ENCODE measurements around the gene CTAGE9. TPM values are rescaled to one million over a fixed set of nuclear protein-coding genes. Genes with fewer than 3 reads are reported as not detected.
"Not testable (repeated sequence)": the region's sequence is repeated elsewhere in the genome, so short reads cannot be mapped to it uniquely, and the experiment has no call there.

Gene CTAGE9, protein sequence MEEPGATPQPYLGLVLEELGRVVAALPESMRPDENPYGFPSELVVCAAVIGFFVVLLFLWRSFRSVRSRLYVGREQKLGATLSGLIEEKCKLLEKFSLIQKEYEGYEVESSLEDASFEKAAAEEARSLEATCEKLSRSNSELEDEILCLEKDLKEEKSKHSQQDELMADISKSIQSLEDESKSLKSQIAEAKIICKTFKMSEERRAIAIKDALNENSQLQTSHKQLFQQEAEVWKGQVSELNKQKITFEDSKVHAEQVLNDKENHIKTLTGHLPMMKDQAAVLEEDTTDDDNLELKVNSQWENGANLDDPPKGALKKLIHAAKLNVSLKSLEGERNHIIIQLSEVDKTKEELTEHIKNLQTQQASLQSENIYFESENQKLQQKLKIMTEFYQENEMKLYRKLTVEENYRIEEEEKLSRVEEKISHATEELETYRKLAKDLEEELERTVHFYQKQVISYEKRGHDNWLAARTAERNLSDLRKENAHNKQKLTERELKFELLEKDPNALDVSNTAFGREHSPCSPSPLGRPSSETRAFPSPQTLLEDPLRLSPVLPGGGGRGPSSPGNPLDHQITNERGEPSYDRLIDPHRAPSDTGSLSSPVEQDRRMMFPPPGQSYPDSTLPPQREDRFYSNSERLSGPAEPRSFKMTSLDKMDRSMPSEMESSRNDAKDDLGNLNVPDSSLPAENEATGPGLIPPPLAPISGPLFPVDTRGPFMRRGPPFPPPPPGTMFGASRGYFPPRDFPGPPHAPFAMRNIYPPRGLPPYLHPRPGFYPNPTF
- not detected in 2 replicates for total RNA-seq (2014; rRNA removed; shearing (Covaris generic))

DNA sequence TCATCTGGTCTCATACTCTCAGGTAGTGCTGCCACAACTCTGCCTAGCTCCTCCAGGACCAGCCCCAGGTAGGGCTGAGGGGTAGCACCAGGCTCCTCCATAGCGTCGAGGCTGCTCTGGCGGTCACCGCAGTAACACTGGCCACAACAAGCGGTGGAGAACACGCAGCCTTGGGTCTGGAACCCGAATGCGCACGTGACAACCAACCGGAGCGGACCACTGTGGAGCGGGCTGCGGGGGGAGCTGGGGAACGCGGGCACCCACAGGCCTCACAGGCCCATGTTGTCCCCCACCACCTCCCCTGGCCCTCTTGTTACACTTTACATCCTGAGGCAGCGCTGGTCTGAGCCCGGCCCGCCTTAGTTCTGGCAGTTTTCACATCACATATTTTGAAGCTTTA is at the start of gene CTAGE9:
Gene CTAGE9 (minus strand): TSS at position 101 of the 400 bp plus-strand sequence. CDS start 0 bp downstream, at position 101.
- not testable (repeated sequence) for H3K27ac ChIP-seq; H3K27me3 ChIP-seq; H3K9me3 ChIP-seq (replicated peaks); DNase-seq; H3K4me3 ChIP-seq; H3K4me1 ChIP-seq; H3K36me3 ChIP-seq

DNA sequence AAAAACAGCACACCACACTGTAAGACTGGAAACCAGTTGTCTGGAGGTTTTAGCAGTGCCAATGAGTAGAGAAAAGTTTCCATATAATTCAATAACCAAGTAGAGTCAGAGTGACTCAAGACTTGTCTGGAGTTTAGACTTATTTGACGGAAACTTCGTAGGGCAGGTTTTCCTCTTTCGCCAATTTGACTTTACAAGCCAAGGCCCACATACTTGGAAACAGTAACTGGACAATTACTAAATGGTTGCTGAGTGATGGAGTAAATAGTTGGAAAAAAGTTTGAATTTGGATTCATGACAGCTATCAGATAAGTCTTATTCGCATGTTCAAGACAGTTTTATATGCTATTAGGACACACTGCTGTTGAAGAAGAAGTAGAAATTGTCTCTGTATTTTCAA is 48.1 kb upstream of the CTAGE9 start:
- no peak for DNase-seq
- Histone ChIP-seq H3K4me1 (no peaks in the 10 kb centered on the region), H3K9me3 (replicated peaks) (no peaks in the 10 kb centered on the region), H3K27me3 (no peaks in the 10 kb centered on the region), H3K27ac (no peak overlapping the region), H3K36me3 (no peaks in the 10 kb centered on the region), H3K4me3 (no peak overlapping the region)

DNA sequence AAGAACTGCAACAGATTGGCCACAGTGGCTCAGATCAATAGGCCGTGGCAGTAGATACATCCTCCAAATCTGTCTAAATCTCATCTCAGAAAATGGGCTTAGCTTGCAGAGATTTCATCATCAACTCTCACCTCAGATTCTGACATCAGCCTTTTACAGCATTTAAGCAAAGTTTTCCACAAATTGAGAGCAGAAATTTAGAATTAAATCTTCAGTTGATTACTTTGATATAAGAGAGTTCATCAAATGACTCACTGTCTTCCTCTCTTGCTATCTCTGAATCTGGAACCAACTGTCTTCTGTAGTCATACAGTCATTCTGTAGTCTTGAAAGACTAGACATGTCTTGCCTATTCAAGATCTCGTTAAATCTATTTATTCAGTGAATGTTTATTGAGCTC is 45.2 kb upstream of the CTAGE9 start:
- Histone ChIP-seq H3K9me3 (replicated peaks) (no peaks in the 10 kb centered on the region), H3K36me3 (no peaks in the 10 kb centered on the region), H3K27me3 (no peaks in the 10 kb centered on the region), H3K4me3 (no peak overlapping the region), H3K27ac (no peak overlapping the region), H3K4me1 (no peaks in the 10 kb centered on the region)
- no peak for DNase-seq

DNA sequence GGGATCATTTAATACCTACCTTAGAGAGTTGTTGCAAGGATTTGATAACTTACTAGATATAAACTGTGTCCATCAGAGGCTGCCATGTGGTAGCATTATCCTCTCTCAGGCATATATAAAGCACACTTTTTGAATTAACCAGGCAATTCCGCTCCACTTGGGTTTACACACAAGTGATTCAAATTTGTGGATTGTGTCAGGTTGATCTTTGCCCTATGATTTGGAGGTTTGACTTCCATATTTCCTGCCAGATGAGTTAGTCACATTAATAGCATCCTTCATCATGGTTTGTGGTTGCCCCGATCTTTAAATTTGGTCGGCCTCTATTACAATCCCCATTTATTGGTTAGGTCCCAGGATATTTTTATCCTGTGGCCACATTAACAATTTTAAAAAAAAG is 44.8 kb upstream of the CTAGE9 start:
- Histone ChIP-seq H3K4me1 (no peaks in the 10 kb centered on the region), H3K27ac (no peak overlapping the region), H3K36me3 (no peaks in the 10 kb centered on the region), H3K9me3 (replicated peaks) (no peaks in the 10 kb centered on the region), H3K27me3 (no peaks in the 10 kb centered on the region), H3K4me3 (no peak overlapping the region)
- no peak for DNase-seq

DNA sequence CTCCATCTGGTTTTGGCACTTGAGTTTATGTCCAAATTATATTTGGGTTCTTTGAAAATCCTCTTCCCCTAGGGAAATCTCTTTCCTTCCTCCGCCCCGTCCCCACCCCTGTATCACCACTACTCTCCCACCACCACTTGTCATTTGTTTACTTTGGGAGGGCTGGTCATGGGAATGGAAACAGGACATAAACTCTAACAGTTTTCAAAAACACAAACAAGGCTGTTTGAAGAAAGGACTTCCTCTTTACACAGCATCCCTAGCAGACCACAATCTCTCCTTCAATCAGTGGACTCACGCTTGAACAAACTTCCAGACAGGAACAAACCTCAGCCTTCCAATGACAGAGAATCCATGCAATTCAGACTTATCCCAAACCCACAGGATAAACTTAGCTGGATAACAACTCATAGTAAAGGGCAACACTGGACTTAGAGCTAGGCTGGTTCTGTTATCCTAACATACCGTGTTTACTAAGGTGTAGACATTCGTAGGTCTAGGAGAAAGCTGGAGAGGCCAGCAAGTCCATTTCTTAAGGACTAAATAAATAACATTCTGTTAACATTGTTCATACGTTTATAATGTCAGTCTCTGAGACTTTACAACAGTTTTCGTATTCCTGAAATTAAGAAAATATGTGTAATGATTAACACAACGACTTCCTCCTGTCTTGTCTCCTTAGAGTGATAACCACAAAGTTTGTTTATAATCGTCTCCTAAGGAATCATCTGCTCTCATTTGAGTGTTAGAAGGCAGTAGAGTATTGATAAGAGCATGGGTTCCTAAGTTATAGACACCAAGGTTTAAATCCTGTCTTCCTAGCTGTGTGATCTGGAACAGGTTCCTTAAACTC is 44.1 kb upstream of the CTAGE9 start:
- Histone ChIP-seq H3K27ac (no peak overlapping the region), H3K4me1 (no peaks in the 10 kb centered on the region), H3K36me3 (no peaks in the 10 kb centered on the region), H3K27me3 (no peaks in the 10 kb centered on the region), H3K4me3 (no peak overlapping the region), H3K9me3 (replicated peaks) (no peaks in the 10 kb centered on the region)
- DNase-seq: peak in 1 of 2 experiments; percentile 13

DNA sequence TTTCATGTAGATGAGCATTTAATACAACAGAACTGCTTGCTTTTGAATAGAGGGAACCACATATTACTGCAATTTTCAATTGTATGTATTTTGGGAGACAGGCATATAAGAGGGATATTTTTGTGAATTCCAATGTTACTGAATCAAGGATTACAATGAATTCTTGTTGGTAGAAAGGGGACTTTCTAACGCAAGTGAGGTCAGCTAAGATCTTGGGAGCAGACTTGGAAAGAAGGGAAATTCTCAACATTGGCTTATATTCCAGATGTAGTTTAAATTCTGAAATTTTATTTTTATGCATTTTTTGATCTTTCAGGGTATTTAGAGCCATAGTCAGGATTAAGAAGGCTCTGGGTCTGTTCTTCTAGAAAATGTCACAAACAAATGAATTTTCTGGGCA is 43.3 kb upstream of the CTAGE9 start:
- Histone ChIP-seq H3K36me3 (no peaks in the 10 kb centered on the region), H3K4me1 (no peaks in the 10 kb centered on the region), H3K4me3 (no peak overlapping the region), H3K9me3 (replicated peaks) (no peaks in the 10 kb centered on the region), H3K27ac (no peak overlapping the region), H3K27me3 (no peaks in the 10 kb centered on the region)
- DNase-seq: no peak

DNA sequence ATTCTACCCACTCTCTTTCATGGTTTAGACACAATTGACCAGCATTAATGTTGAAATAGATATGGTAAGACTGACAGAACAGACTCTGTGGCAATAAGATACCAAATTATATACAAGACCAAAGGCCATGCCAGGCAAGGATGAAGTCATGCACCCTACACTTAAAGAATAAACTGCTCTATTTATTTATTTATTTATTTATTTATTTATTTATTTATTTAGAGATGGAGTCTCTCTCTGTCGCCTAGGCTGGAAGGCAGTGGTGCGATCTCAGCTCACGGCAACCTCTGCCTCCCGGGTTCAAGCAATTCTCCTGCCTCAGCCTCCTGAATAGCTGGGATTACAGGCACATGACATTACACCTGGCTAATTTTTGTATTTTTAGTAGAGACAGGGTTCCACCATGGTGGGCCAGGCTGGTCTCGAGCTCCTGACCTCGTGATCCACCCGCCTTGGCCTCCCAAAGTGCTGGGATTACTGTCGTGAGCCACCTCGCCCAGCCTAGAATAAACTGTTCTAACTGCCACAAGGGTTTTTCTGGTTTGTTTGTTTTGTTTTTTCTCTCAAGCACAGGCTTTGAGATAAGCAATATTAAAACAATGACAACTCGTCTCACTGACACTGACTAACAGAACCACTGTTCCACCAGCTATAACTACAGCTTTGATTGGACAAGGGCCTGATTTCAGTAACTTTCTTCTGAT is 40.3 kb upstream of the CTAGE9 start:
- not testable (repeated sequence) for H3K36me3 ChIP-seq; DNase-seq; H3K27me3 ChIP-seq; H3K4me3 ChIP-seq; H3K27ac ChIP-seq; H3K9me3 ChIP-seq (replicated peaks); H3K4me1 ChIP-seq

DNA sequence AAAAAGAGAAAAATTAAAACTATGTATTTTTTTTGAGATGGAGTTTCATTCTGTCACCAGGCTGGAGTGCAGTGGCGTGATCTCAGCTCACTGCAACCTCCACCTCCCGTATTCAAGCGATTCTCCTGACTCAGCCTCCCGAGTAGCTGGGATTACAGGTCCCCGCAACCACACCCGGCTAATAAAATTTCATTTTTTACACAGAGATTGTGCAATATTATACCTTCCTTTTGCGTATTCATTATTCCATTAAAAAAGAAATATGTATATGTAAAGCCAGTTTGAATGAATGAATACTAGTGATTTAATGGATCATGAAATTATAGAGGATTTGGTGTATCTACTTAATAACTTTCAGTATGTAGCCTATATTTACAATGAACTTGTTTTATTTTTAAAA is 38.2 kb upstream of the CTAGE9 start:
- Histone ChIP-seq H3K4me1 (no peaks in the 10 kb centered on the region; the same call in 1 of the 2 replicates), H3K27me3 (no peaks in the 10 kb centered on the region), H3K4me3 (no peak overlapping the region), H3K9me3 (replicated peaks) (no peaks in the 10 kb centered on the region), H3K27ac (no peak overlapping the region), H3K36me3 (no peaks in the 10 kb centered on the region)
- DNase-seq: no peak

DNA sequence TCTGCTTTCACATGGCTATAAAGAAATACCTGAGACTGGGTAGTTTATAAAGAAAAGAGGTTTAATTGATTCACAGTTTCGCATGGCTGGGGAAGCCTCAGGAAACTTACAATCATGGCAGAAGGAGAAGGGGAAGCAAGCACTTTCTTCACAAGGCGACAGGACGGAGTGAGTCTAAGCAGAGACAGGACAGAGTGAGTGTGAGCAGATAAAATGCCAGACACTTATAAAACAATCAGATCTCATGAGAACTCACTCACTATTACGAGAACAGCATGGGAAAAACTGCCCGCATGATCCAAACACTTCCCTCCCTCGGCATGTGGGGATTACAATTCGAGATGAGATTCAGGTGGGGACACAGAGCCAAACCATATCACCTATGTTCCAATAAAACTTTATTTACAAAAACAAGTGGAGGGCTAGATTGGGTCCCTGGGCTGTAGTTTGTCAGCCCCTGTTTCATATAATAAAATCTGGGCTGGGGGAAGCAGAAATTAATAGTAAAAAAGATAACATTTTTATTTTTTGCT is 37.1 kb upstream of the CTAGE9 start:
- Histone ChIP-seq H3K9me3 (replicated peaks) (no peaks in the 10 kb centered on the region), H3K4me3 (no peak overlapping the region), H3K27me3 (no peaks in the 10 kb centered on the region), H3K27ac (no peak overlapping the region), H3K4me1 (no peaks in the 10 kb centered on the region; the same call in 1 of the 2 replicates), H3K36me3 (no peaks in the 10 kb centered on the region)
- no peak for DNase-seq

DNA sequence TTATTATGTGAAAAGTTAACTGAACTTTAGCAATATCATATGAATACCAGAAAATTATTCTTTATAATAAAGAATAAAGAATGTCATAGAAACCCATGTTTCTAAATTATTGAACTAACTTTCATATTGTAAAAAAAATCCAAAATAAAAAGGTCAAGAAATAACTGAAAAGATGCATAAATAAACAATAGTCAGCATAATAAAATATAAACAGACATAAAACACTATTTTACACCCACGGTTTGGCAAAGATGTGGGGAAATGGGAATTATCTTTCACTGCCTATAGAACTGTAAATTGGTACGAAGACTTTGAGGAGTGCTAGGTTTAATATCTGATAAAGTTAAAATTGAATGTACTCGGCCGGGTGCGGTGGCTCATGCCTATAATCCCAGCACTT is 34.7 kb upstream of the CTAGE9 start:
- no peaks in the 10 kb centered on the region; the same call in 1 of the 2 replicates for H3K4me1 ChIP-seq
- no peak overlapping the region for H3K4me3 ChIP-seq
- DNase-seq: no peak
- H3K9me3 ChIP-seq (replicated peaks): no peaks in the 10 kb centered on the region
- no peaks in the 10 kb centered on the region for H3K36me3 ChIP-seq
- H3K27ac ChIP-seq: no peak overlapping the region
- H3K27me3 ChIP-seq: no peaks in the 10 kb centered on the region

DNA sequence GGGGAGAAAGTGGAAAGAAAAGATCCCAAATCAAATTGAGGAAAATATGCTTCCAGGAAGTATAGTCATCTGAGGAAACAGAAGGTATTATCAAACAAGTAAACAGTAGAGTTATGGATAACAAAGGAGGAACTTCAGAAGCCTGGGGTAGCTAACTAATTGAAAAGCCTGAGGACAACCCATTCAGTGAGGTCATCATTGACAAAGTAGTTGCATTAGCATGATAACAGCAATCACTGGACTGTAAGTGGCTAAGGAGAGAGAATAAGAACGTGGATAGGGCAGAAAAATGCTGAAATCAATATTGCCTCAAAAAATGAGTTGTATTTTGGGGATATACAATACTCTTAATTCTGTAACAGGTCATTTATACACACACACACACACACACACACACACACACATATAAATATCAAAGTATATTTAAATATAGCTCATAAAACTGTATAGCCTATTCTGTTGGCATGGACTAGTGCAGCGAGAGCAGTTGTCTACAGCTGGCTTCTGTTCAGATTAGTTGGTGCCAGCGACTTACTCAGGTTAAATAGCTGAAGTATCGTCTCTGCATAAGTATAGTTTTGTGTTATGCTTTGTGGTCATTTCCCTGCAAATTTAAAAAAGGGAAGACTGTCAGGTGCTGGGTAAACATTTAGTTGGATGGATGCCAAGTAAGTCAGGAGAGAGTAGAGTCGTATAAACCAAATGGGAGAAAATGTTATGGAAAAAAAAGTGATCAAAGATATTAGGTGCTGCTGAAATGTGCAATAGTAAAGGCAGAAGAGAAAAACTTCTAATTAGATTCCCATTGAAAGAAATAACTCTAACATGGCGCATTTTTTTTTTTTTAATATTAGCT is 33.8 kb upstream of the CTAGE9 start:
- H3K36me3 ChIP-seq: no peaks in the 10 kb centered on the region
- no peaks in the 10 kb centered on the region for H3K9me3 ChIP-seq (replicated peaks)
- H3K4me1 ChIP-seq: no peaks in the 10 kb centered on the region; the same call in 1 of the 2 replicates
- H3K27me3 ChIP-seq: no peaks in the 10 kb centered on the region
- peak in 1 of 2 experiments; percentile 14 for DNase-seq
- no peak overlapping the region for H3K4me3 ChIP-seq
- no peak overlapping the region for H3K27ac ChIP-seq

DNA sequence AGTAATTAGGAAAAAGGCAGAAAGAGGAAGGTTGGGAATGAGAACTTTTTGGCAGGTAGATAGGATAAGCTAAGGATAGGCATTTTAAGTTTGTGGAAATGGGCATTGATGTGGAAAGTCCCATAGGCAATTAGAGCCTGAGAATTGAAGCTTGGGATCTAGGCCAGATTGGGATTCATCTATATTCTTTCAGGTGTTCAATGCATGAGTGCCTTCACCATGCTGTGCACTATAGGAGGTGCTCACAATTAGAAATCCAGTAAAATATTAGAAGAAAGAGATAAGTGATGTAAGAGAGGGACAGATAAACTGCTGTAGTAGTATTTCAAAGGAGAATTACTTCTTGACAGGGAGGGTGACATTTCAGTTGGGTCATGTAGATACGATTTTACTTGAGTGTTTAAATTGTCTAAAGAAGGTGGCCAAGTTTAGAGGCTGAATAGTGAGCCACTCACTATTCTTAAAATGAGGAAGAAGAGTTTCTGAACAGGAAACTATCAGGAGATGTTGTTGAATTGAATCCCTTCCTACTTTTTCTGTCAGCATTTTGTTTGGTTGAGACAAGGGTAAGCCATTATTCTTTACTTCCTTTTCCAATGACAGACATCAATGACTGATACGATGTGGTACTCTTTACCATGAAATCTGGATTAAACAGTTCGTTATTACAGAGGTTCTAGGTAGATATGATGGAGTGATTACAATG is 31.0 kb upstream of the CTAGE9 start:
- H3K4me1 ChIP-seq: no peaks in the 10 kb centered on the region; the same call in 1 of the 2 replicates
- H3K27ac ChIP-seq: no peak overlapping the region
- H3K27me3 ChIP-seq: no peaks in the 10 kb centered on the region
- no peak for DNase-seq
- H3K9me3 ChIP-seq (replicated peaks): no peaks in the 10 kb centered on the region
- H3K36me3 ChIP-seq: no peaks in the 10 kb centered on the region
- H3K4me3 ChIP-seq: no peak overlapping the region

DNA sequence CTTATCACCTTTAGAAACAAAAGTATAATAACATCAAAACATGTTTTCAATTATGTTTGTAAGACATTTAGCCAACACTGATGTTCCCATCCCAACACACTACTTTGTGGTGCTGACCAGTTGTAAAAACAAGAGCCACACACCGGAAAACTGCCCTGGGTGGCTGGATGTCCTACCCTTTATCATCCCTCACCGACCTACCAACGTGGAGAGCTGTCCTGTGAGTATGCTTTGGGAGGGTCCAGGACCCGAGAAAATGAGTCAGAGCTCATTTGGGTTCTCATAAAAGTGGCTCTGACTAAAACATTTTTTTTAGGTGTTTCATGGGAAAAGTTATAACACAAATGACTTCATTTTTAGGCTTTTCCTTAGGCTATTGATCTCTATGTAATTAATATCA is 29.3 kb upstream of the CTAGE9 start:
- Histone ChIP-seq H3K27me3 (no peaks in the 10 kb centered on the region), H3K4me1 (no peaks in the 10 kb centered on the region; the same call in 1 of the 2 replicates), H3K27ac (no peak overlapping the region), H3K36me3 (no peaks in the 10 kb centered on the region), H3K9me3 (replicated peaks) (no peaks in the 10 kb centered on the region), H3K4me3 (no peak overlapping the region)
- DNase-seq: no peak

All from SJCRH30 (cell line).